Neural cell (in vitro differentiated cells): ENCODE data around the gene POPDC2. TPM values are rescaled to one million over a fixed set of nuclear protein-coding genes. Genes with fewer than 3 reads are reported as not detected.

Source experiments
- H2AFZ ChIP-seq: fragments of 200-600, 300-800 bp; sonication (generic), shearing (Covaris generic); 2 replicates; pipeline ENCODE4 v1.6.0; 2014; ENCODE audit warnings: low read depth, mild to moderate bottlenecking, antibody characterized with exemption, low read length, moderate library complexity
- H3F3A ChIP-seq: fragments of 200-600 bp; shearing (Covaris generic); 2 replicates; pipeline ENCODE4 v1.6.1; 2016; ENCODE audit warnings: mild to moderate bottlenecking, moderate library complexity, mixed read lengths, antibody characterized with exemption, low read length; ENCODE audit not compliant: insufficient read depth, poor library complexity, severe bottlenecking
- H3K27ac ChIP-seq: fragments of 200-600, 300-800 bp; sonication (generic), shearing (Covaris generic); 2 replicates; pipeline ENCODE4 v1.5.1; 2014; ENCODE audit warnings: mild to moderate bottlenecking, low read length, moderate library complexity
- H3K27me3 ChIP-seq: fragments of 300-800, 200-600 bp; sonication (generic), shearing (Covaris generic); 2 replicates; pipeline ENCODE4 v1.6.0; 2014; ENCODE audit warnings: mild to moderate bottlenecking, low read depth, low read length, moderate library complexity; ENCODE audit not compliant: insufficient read depth
- H3K36me3 ChIP-seq: fragments of 300-800, 200-600 bp; sonication (generic), shearing (Covaris generic); 2 replicates; pipeline ENCODE4 v1.5.1; 2014; ENCODE audit warnings: mild to moderate bottlenecking, antibody characterized with exemption, low read length, moderate library complexity; ENCODE audit not compliant: insufficient read depth
- H3K4me2 ChIP-seq: fragments of 300-800, 200-600 bp; sonication (generic), shearing (Covaris generic); 2 replicates; pipeline ENCODE4 v1.6.0; 2014; ENCODE audit warnings: mild to moderate bottlenecking, low read length
- H3K4me3 ChIP-seq: fragments of 300-800, 200-600 bp; sonication (generic), shearing (Covaris generic); 2 replicates; pipeline ENCODE4 v1.5.1; 2014; ENCODE audit warnings: mild to moderate bottlenecking, low read length, moderate library complexity
- H3K79me2 ChIP-seq: fragments of 200-600 bp; shearing (Covaris generic); replicated peaks from 2 replicates; pipeline ENCODE4 v1.6.0; 2014; ENCODE audit warnings: mild to moderate bottlenecking, low read length, moderate library complexity; ENCODE audit not compliant: insufficient read depth
- H3K9ac ChIP-seq: fragments of 300-800, 200-600 bp; sonication (generic), shearing (Covaris generic); 2 replicates; pipeline ENCODE4 v1.6.1; 2016; ENCODE audit warnings: mild to moderate bottlenecking, low read length, mixed read lengths
- H3K9me2 ChIP-seq: fragments of 200-600 bp; shearing (Covaris generic); 2 replicates; pipeline ENCODE4 v1.6.1; 2016; ENCODE audit warnings: mild to moderate bottlenecking, low read length, mixed read lengths; ENCODE audit not compliant: insufficient read depth
- H3K9me3 ChIP-seq: fragments of 200-600, 300-800 bp; sonication (generic), shearing (Covaris generic); 2 replicates; pipeline ENCODE4 v1.6.1; 2016; ENCODE audit warnings: mild to moderate bottlenecking, mixed run types, low read length, moderate library complexity, mixed read lengths
- H4K20me1 ChIP-seq: fragments of 200-600 bp; shearing (Covaris generic); 2 replicates; pipeline ENCODE4 v1.6.1; 2016; ENCODE audit warnings: mild to moderate bottlenecking, mixed run types; ENCODE audit not compliant: insufficient read depth
- CTCF ChIP-seq: fragments of 450-650 bp; IDR thresholded peaks from 2 replicates; pipeline ENCODE4 v1.5.1; 2014; ENCODE audit warnings: antibody characterized with exemption, mild to moderate bottlenecking, moderate library complexity; ENCODE audit not compliant: poor library complexity, severe bottlenecking
- EP300 ChIP-seq: fragments of 450-650 bp; conservative IDR thresholded peaks from 2 replicates; pipeline ENCODE4 v1.6.1; 2014; ENCODE audit warnings: antibody characterized with exemption, mild to moderate bottlenecking, moderate library complexity; ENCODE audit not compliant: poor library complexity, severe bottlenecking
- EZH2 ChIP-seq: fragments of 200-600, 300-800 bp; shearing (Covaris generic), sonication (generic); IDR thresholded peaks from 2 replicates; pipeline ENCODE4 v1.6.1; 2014; ENCODE audit warnings: antibody characterized with exemption, low read length, borderline replicate concordance, mild to moderate bottlenecking; ENCODE audit not compliant: insufficient read depth, poor library complexity, severe bottlenecking
- MXI1 ChIP-seq: fragments of 450-650 bp; conservative IDR thresholded peaks from 2 replicates; pipeline ENCODE4 v1.6.1; 2014; ENCODE audit warnings: antibody characterized with exemption, mild to moderate bottlenecking; ENCODE audit not compliant: poor library complexity, severe bottlenecking
- POLR2AphosphoS5 ChIP-seq: IDR thresholded peaks from 2 replicates; pipeline ENCODE4 v1.6.1; 2012
- RAD21 ChIP-seq: fragments of 450-650 bp; conservative IDR thresholded peaks from 2 replicates; pipeline ENCODE4 v1.6.1; 2014; ENCODE audit warnings: antibody characterized with exemption, mild to moderate bottlenecking, moderate library complexity
- REST ChIP-seq: IDR thresholded peaks from 2 replicates; pipeline ENCODE4 v1.6.1; 2012; ENCODE audit warnings: borderline replicate concordance
- SMC3 ChIP-seq: fragments of 450-650 bp; conservative IDR thresholded peaks from 2 replicates; pipeline ENCODE4 v1.6.1; 2014; ENCODE audit warnings: antibody characterized with exemption, mild to moderate bottlenecking, moderate library complexity; ENCODE audit not compliant: poor library complexity
- TAF1 ChIP-seq: IDR thresholded peaks from 2 replicates; pipeline ENCODE4 v1.6.1; 2012; ENCODE audit warnings: low read depth
- polyA plus RNA-seq: library from polyadenylated mRNA; depleted of rRNA; stranded (reverse); fragments of >200 nt; gene quantifications from 2 replicates; pipeline ENCODE4 v1.2.3, GENCODE V29; 2014

The POPDC2 gene
- polyA plus RNA-seq, 1 donor from 2014 or later: 3.4 TPM

GRCh38 chr3:119669906-119670570, 9.6 kb upstream of the POPDC2 start:
- no peaks in the 10 kb centered on the region for H3K27me3 ChIP-seq
- H3K4me3 ChIP-seq: no peak overlapping the region
- no peaks in the 10 kb centered on the region for H3K9me3 ChIP-seq
- H3K4me2 ChIP-seq: no peak overlapping the region
- H2AFZ ChIP-seq: no peak overlapping the region
- no peaks in the 10 kb centered on the region for H3F3A ChIP-seq
- H3K79me2 ChIP-seq: no peaks in the 10 kb centered on the region
- TF ChIP-seq REST (no peak), EP300 (no peak), SMC3 (no peak), MXI1 (no peak), POLR2AphosphoS5 (no peak), RAD21 (no peak), TAF1 (no peak), EZH2 (no peak), CTCF (no peak)
- no peak overlapping the region for H3K9ac ChIP-seq
- no peaks in the 10 kb centered on the region for H4K20me1 ChIP-seq
- H3K9me2 ChIP-seq: no peaks in the 10 kb centered on the region
- H3K27ac ChIP-seq: no peak overlapping the region
- H3K36me3 ChIP-seq: no peaks in the 10 kb centered on the region

GRCh38 chr3:119665954-119666559, 5.7 kb upstream of the POPDC2 start:
- H3K27ac ChIP-seq: no peak overlapping the region
- H3K4me2 ChIP-seq: no peak overlapping the region
- H3K79me2 ChIP-seq: no peaks in the 10 kb centered on the region
- H3K27me3 ChIP-seq: no peaks in the 10 kb centered on the region
- no peak overlapping the region for H3K9ac ChIP-seq
- H3K9me3 ChIP-seq: no peaks in the 10 kb centered on the region
- H3K36me3 ChIP-seq: no peaks in the 10 kb centered on the region
- H4K20me1 ChIP-seq: no peaks in the 10 kb centered on the region
- H3K4me3 ChIP-seq: no peak overlapping the region
- TF ChIP-seq MXI1 (no peak), TAF1 (no peak), EP300 (no peak), REST (no peak), SMC3 (no peak)
- no peak overlapping the region for H2AFZ ChIP-seq
- no peaks in the 10 kb centered on the region for H3K9me2 ChIP-seq
- no peaks in the 10 kb centered on the region for H3F3A ChIP-seq
